Anterior cingulate cortex (tissue), 58 donors: ENCODE results near the gene MSMO1.
"Not testable (repeated sequence)": the region's sequence is repeated elsewhere in the genome, so short reads cannot be mapped to it uniquely, and the experiment has no call there.

Experiments used
- DNase-seq, 58 donors: peaks; one replicate each; lab custom pipeline; 2025; lab: John Stamatoyannopoulos, UW

MSMO1 gene

GRCh38 chr4:165327211-165328100 lies at the start of gene MSMO1:
Gene MSMO1, plus strand, starts transcription at chr4:165327669. Its CDS starts 5,702 bp downstream, at chr4:165333371.
- DNase-seq, result peak; percentile 94 to 100 (median 99)

- DNase-seq, result not testable (repeated sequence)
Measured at GRCh38 chr4:165279531-165279930, 47.9 kb upstream of the MSMO1 start.

GRCh38 chr4:165284697-165285096 lies 42.8 kb upstream of the MSMO1 start:
- not testable (repeated sequence) for DNase-seq

- DNase-seq, result not testable (repeated sequence)
Measured at GRCh38 chr4:165286619-165287340, 40.7 kb upstream of the MSMO1 start.

GRCh38 chr4:165288226-165288625 lies 39.2 kb upstream of the MSMO1 start:
- no peak for DNase-seq

GRCh38 chr4:165288639-165289422 lies 38.6 kb upstream of the MSMO1 start:
- DNase-seq, result no peak

- DNase-seq, result no peak
Measured at GRCh38 chr4:165289423-165289785, 38.1 kb upstream of the MSMO1 start.

GRCh38 chr4:165293061-165293460 lies 34.4 kb upstream of the MSMO1 start:
- no peak for DNase-seq

- no peak for DNase-seq
Measured at GRCh38 chr4:165293927-165294649, 33.4 kb upstream of the MSMO1 start.

- no peak for DNase-seq
Measured at GRCh38 chr4:165294907-165295306, 32.6 kb upstream of the MSMO1 start.

- DNase-seq, result no peak
Measured at GRCh38 chr4:165297626-165298025, 29.8 kb upstream of the MSMO1 start.

GRCh38 chr4:165299399-165300060 lies 27.9 kb upstream of the MSMO1 start:
- DNase-seq, result no peak

GRCh38 chr4:165301833-165302232 lies 25.6 kb upstream of the MSMO1 start:
- DNase-seq, result peak in 1 of 58 donors; percentile 1

- DNase-seq, result no peak
Measured at GRCh38 chr4:165302658-165303057, 24.8 kb upstream of the MSMO1 start.

- DNase-seq, result no peak
Measured at GRCh38 chr4:165308166-165308565, 19.3 kb upstream of the MSMO1 start.

- no peak for DNase-seq
Measured at GRCh38 chr4:165308606-165309005, 18.9 kb upstream of the MSMO1 start.

GRCh38 chr4:165309456-165309855 lies 18.0 kb upstream of the MSMO1 start:
- no peak for DNase-seq

- no peak for DNase-seq
Measured at GRCh38 chr4:165312506-165312905, 15.0 kb upstream of the MSMO1 start.

- DNase-seq, result no peak
Measured at GRCh38 chr4:165319030-165319429, 8.4 kb upstream of the MSMO1 start.

GRCh38 chr4:165319509-165319908 lies 8.0 kb upstream of the MSMO1 start:
- peak in 1 of 58 donors; percentile 10 for DNase-seq
